GM23338 (cell line): ENCODE data around the gene S100A6. TPM values are rescaled to one million over a fixed set of nuclear protein-coding genes. Genes with fewer than 3 reads are reported as not detected.

Experiments
- ATAC-seq: fragments of 200-7000 bp; cut with Tn5 transposase; 3 replicates; pipeline ENCODE4 v1.9.1; 2020
- DNase-seq: peaks from one replicate; pipeline ENCODE4 v3.0.0-alpha.2; 2015; ENCODE audit warnings: low spot score
- H2AFZ ChIP-seq: fragments of 200-600 bp; sonication (generic); 2 replicates; pipeline ENCODE4 v1.8.0; 2016; ENCODE audit warnings: antibody characterized with exemption, mild to moderate bottlenecking, moderate library complexity
- H3F3A ChIP-seq: fragments of 200-600 bp; sonication (generic); replicated peaks from 2 replicates; pipeline ENCODE4 v1.8.0; 2017; ENCODE audit warnings: antibody characterized with exemption, mixed run types, low read depth
- H3K27ac ChIP-seq: fragments of 200-600 bp; sonication (generic); 2 replicates; pipeline ENCODE4 v1.6.1; 2016; ENCODE audit warnings: low read depth
- H3K27me3 ChIP-seq: fragments of 200-600 bp; sonication (generic); 2 replicates; pipeline ENCODE4 v1.8.0; 2016; ENCODE audit warnings: mild to moderate bottlenecking, mixed run types, moderate library complexity; ENCODE audit not compliant: insufficient read depth
- H3K36me3 ChIP-seq: fragments of 200-600 bp; sonication (generic); 2 replicates; pipeline ENCODE4 v1.8.0; 2016; ENCODE audit warnings: mild to moderate bottlenecking; ENCODE audit not compliant: insufficient read depth
- H3K4me1 ChIP-seq: fragments of 200-600 bp; sonication (generic); 2 replicates; pipeline ENCODE4 v1.8.0; 2016; ENCODE audit warnings: mild to moderate bottlenecking, moderate library complexity; ENCODE audit not compliant: insufficient read depth
- H3K4me2 ChIP-seq: fragments of 200-600 bp; sonication (generic); 2 replicates; pipeline ENCODE4 v1.7.1; 2017; ENCODE audit warnings: mixed run types
- H3K4me3 ChIP-seq: fragments of 200-600 bp; sonication (generic); 2 replicates; pipeline ENCODE4 v1.6.1; 2016; ENCODE audit warnings: mixed run types
- H3K79me2 ChIP-seq: fragments of 200-600 bp; sonication (generic); replicated peaks from 2 replicates; pipeline ENCODE4 v1.8.0; 2017; ENCODE audit warnings: mild to moderate bottlenecking; ENCODE audit not compliant: insufficient read depth
- H3K9me2 ChIP-seq: fragments of 200-600 bp; sonication (generic); 2 replicates; pipeline ENCODE4 v1.8.0; 2017; ENCODE audit not compliant: insufficient read depth
- H4K20me1 ChIP-seq: fragments of 200-600 bp; sonication (generic); replicated peaks from 2 replicates; pipeline ENCODE4 v1.8.0; 2017; ENCODE audit warnings: mild to moderate bottlenecking; ENCODE audit not compliant: insufficient read depth
- H3K27ac Mint-ChIP-seq: 2 replicates; pipeline ENCODE4 v1.8.0; 2020; ENCODE audit warnings: inconsistent platforms, mild to moderate bottlenecking, moderate library complexity, mixed read lengths
- H3K27me3 Mint-ChIP-seq: 3 replicates; pipeline ENCODE4 v1.8.0; 2022; ENCODE audit warnings: low read depth, mild to moderate bottlenecking, moderate library complexity, mixed read lengths, inconsistent platforms; ENCODE audit not compliant: insufficient read depth, poor library complexity
- H3K36me3 Mint-ChIP-seq: 3 replicates; pipeline ENCODE4 v1.8.0; 2021; ENCODE audit warnings: low read depth, mild to moderate bottlenecking, inconsistent platforms, moderate library complexity, mixed read lengths
- H3K4me1 Mint-ChIP-seq: 3 replicates; pipeline ENCODE4 v1.8.0; 2020; ENCODE audit warnings: mild to moderate bottlenecking, inconsistent platforms, mixed read lengths
- H3K4me3 Mint-ChIP-seq: 3 replicates; pipeline ENCODE4 v1.8.0; 2021; ENCODE audit warnings: moderate library complexity, mild to moderate bottlenecking, inconsistent platforms, mixed read lengths
- H3K9me3 Mint-ChIP-seq: 3 replicates; pipeline ENCODE4 v1.8.0; 2020; ENCODE audit warnings: moderate library complexity, mild to moderate bottlenecking, inconsistent platforms, mixed read lengths
- CREB1 ChIP-seq: fragments of 250-450 bp; sonication (Bioruptor Pico); IDR thresholded peaks from 2 replicates; pipeline ENCODE4 v1.5.0; 2020; ENCODE audit warnings: low read depth, mild to moderate bottlenecking, moderate library complexity
- EZH2 ChIP-seq: fragments of 200-600 bp; sonication (generic); IDR thresholded peaks from one replicate; pipeline ENCODE4 v1.8.0; 2017; ENCODE audit warnings: antibody characterized with exemption, mild to moderate bottlenecking, low read depth; ENCODE audit not compliant: unreplicated experiment
- EZH2phosphoT487 ChIP-seq: fragments of 200-600 bp; sonication (generic); IDR thresholded peaks from one replicate; pipeline ENCODE4 v1.8.1; 2018; ENCODE audit warnings: antibody characterized with exemption; ENCODE audit not compliant: unreplicated experiment
- NANOG ChIP-seq: IDR thresholded peaks from 2 replicates; pipeline ENCODE4 v1.6.1; 2016; ENCODE audit warnings: antibody characterized with exemption, borderline replicate concordance
- STAT1 ChIP-seq: IDR thresholded peaks from one replicate; pipeline ENCODE4 v1.6.1; 2016; ENCODE audit warnings: antibody characterized with exemption; ENCODE audit not compliant: unreplicated experiment
- ZNF331 ChIP-seq: fragments of 250-450 bp; sonication (Bioruptor Pico); IDR thresholded peaks from 2 replicates; pipeline ENCODE4 v1.5.0; 2020; ENCODE audit warnings: low read depth, mild to moderate bottlenecking, moderate library complexity
- polyA plus RNA-seq: library from polyadenylated mRNA; unstranded; fragments of >200 nt; fragmentation: Nextera tagmentation; extraction: Ambion mirVana; gene quantifications from 2 replicates; pipeline ENCODE4 v1.2.1, GENCODE V29; 2016
- total RNA-seq: library from RNA; depleted of rRNA; stranded (reverse); fragments of >200 nt; shearing (Covaris generic); gene quantifications from 2 replicates; pipeline ENCODE4 v1.2.3, GENCODE V29; 2014
- TF ChIP-seq, protein P1 (sequence below): fragments of 250-450 bp; sonication (Bioruptor Pico); IDR thresholded peaks from 2 replicates; pipeline ENCODE4 v1.5.0; 2020; ENCODE audit warnings: mild to moderate bottlenecking, moderate library complexity
- TF ChIP-seq, protein P2 (sequence below): IDR thresholded peaks from one replicate; pipeline ENCODE4 v1.6.1; 2018; ENCODE audit warnings: antibody characterized with exemption; ENCODE audit not compliant: unreplicated experiment
- TF ChIP-seq, protein P3 (sequence below), 2 experiments: fragments of 200-600 bp in 1 of 2; sonication (generic) in 1 of 2; conservative IDR thresholded peaks; 2 replicates each; pipeline versions ENCODE4 v1.5.1 to v1.6.1; 2016 to 2017; ENCODE audit warnings: antibody characterized with exemption in 2 of 2, low read depth in 2 of 2, mild to moderate bottlenecking in 2 of 2, moderate library complexity in 1 of 2

The S100A6 gene
- total and polyA plus RNA-seq, 2 experiments from 2014 or later, result 7.3 to 77.5 TPM

DNA sequence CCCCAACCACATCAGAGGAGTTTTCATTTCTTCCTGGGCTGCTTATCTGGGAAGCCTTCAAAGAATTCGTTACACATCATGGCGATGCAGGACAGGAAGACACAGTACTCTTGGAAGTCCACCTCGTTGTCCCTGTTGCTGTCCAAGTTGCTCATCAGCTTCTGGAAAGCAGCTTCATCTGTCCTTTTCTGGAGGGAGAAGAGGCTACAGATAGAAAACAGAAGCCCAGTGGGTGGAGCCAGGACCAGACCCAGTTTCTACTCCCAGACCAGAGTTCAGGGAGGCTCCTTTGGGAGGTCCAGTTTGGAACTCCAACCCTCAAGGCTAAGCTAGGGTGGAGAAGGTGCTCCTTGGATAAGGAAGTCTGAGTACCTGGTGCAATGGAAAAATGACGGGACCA, 7.9 kb upstream of the S100A6 start (continued):
- TF ChIP-seq, protein P1, sequence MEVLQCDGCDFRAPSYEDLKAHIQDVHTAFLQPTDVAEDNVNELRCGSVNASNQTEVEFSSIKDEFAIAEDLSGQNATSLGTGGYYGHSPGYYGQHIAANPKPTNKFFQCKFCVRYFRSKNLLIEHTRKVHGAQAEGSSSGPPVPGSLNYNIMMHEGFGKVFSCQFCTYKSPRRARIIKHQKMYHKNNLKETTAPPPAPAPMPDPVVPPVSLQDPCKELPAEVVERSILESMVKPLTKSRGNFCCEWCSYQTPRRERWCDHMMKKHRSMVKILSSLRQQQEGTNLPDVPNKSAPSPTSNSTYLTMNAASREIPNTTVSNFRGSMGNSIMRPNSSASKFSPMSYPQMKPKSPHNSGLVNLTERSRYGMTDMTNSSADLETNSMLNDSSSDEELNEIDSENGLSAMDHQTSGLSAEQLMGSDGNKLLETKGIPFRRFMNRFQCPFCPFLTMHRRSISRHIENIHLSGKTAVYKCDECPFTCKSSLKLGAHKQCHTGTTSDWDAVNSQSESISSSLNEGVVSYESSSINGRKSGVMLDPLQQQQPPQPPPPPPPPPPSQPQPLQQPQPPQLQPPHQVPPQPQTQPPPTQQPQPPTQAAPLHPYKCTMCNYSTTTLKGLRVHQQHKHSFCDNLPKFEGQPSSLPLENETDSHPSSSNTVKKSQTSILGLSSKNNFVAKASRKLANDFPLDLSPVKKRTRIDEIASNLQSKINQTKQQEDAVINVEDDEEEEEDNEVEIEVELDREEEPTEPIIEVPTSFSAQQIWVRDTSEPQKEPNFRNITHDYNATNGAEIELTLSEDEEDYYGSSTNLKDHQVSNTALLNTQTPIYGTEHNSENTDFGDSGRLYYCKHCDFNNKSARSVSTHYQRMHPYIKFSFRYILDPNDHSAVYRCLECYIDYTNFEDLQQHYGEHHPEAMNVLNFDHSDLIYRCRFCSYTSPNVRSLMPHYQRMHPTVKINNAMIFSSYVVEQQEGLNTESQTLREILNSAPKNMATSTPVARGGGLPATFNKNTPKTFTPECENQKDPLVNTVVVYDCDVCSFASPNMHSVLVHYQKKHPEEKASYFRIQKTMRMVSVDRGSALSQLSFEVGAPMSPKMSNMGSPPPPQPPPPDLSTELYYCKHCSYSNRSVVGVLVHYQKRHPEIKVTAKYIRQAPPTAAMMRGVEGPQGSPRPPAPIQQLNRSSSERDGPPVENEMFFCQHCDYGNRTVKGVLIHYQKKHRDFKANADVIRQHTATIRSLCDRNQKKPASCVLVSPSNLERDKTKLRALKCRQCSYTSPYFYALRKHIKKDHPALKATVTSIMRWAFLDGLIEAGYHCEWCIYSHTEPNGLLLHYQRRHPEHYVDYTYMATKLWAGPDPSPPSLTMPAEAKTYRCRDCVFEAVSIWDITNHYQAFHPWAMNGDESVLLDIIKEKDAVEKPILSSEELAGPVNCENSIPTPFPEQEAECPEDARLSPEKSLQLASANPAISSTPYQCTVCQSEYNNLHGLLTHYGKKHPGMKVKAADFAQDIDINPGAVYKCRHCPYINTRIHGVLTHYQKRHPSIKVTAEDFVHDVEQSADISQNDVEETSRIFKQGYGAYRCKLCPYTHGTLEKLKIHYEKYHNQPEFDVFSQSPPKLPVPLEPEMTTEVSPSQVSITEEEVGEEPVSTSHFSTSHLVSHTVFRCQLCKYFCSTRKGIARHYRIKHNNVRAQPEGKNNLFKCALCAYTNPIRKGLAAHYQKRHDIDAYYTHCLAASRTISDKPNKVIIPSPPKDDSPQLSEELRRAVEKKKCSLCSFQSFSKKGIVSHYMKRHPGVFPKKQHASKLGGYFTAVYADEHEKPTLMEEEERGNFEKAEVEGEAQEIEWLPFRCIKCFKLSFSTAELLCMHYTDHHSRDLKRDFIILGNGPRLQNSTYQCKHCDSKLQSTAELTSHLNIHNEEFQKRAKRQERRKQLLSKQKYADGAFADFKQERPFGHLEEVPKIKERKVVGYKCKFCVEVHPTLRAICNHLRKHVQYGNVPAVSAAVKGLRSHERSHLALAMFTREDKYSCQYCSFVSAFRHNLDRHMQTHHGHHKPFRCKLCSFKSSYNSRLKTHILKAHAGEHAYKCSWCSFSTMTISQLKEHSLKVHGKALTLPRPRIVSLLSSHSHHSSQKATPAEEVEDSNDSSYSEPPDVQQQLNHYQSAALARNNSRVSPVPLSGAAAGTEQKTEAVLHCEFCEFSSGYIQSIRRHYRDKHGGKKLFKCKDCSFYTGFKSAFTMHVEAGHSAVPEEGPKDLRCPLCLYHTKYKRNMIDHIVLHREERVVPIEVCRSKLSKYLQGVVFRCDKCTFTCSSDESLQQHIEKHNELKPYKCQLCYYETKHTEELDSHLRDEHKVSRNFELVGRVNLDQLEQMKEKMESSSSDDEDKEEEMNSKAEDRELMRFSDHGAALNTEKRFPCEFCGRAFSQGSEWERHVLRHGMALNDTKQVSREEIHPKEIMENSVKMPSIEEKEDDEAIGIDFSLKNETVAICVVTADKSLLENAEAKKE (CRISPR knock-in tag), result no peak

DNA sequence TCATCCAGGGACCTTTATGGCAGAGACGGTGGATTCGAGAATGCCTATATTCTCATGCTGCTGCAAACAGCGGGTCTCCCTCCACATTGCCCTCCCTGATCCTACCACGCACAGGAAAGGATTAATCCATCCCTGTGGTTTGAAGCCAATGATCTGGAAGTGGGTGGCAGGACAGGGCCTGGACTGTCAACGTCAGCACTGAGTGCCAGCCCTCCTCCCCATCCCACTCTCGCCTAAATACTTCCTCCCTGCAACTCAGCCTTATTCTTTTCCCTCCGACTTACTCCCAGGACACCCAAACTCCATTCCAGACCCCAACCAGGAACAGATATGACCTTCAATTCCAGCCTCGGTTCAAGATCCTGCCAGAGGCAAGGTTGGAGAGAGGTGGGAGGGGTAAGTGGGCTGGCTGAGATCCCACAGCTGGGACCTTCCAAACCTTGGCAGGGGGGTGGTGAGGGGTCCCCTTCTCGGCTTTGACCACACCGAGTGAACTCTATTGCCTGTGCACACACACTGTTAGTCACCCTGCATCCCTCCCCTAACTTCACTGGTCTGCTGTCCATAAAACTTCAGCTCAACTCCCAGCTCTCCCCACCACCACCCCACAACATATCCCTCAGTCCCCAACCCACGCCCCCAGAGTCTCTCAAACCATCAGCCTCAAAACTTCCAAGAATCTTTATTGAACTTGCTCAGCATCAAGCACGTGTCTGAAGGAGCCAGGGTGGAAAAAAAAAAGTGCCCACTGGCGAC, 7.3 kb upstream of the S100A6 start:
- H3F3A ChIP-seq, result no peaks in the 10 kb centered on the region
- H3K27me3 ChIP-seq, result no peaks in the 10 kb centered on the region
- no peak overlapping the region for H2AFZ ChIP-seq
- no peaks in the 10 kb centered on the region for H4K20me1 ChIP-seq
- no peak overlapping the region for H3K4me3 ChIP-seq
- H3K36me3 ChIP-seq, result no peaks in the 10 kb centered on the region
- no peaks in the 10 kb centered on the region for H3K36me3 Mint-ChIP-seq
- H3K9me3 Mint-ChIP-seq, result no peaks in the 10 kb centered on the region; the same call in 2 of the 3 replicates
- peaks cover 14% of the 10 kb centered on the region for H3K27me3 Mint-ChIP-seq
- no peak overlapping the region for H3K4me2 ChIP-seq
- DNase-seq (no peak), ATAC-seq (no peak)
- peaks cover 39% of the 10 kb centered on the region for H3K4me1 Mint-ChIP-seq
- H3K79me2 ChIP-seq, result no peaks in the 10 kb centered on the region
- H3K27ac ChIP-seq, result no peak overlapping the region
- peaks cover 24% of the 10 kb centered on the region for H3K4me1 ChIP-seq
- H3K9me2 ChIP-seq, result peaks cover 6% of the 10 kb centered on the region; the same call in 1 of the 2 replicates
- no peak overlapping the region for H3K27ac Mint-ChIP-seq
- H3K4me3 Mint-ChIP-seq, result no peak overlapping the region
- TF ChIP-seq STAT1 (no peak), EZH2 (no peak), CREB1 (CRISPR knock-in tag) (no peak), NANOG (no peak), EZH2phosphoT487 (no peak), ZNF331 (CRISPR knock-in tag) (no peak)
- TF ChIP-seq, protein P2, sequence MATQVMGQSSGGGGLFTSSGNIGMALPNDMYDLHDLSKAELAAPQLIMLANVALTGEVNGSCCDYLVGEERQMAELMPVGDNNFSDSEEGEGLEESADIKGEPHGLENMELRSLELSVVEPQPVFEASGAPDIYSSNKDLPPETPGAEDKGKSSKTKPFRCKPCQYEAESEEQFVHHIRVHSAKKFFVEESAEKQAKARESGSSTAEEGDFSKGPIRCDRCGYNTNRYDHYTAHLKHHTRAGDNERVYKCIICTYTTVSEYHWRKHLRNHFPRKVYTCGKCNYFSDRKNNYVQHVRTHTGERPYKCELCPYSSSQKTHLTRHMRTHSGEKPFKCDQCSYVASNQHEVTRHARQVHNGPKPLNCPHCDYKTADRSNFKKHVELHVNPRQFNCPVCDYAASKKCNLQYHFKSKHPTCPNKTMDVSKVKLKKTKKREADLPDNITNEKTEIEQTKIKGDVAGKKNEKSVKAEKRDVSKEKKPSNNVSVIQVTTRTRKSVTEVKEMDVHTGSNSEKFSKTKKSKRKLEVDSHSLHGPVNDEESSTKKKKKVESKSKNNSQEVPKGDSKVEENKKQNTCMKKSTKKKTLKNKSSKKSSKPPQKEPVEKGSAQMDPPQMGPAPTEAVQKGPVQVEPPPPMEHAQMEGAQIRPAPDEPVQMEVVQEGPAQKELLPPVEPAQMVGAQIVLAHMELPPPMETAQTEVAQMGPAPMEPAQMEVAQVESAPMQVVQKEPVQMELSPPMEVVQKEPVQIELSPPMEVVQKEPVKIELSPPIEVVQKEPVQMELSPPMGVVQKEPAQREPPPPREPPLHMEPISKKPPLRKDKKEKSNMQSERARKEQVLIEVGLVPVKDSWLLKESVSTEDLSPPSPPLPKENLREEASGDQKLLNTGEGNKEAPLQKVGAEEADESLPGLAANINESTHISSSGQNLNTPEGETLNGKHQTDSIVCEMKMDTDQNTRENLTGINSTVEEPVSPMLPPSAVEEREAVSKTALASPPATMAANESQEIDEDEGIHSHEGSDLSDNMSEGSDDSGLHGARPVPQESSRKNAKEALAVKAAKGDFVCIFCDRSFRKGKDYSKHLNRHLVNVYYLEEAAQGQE, result no peak
- TF ChIP-seq, protein P3, sequence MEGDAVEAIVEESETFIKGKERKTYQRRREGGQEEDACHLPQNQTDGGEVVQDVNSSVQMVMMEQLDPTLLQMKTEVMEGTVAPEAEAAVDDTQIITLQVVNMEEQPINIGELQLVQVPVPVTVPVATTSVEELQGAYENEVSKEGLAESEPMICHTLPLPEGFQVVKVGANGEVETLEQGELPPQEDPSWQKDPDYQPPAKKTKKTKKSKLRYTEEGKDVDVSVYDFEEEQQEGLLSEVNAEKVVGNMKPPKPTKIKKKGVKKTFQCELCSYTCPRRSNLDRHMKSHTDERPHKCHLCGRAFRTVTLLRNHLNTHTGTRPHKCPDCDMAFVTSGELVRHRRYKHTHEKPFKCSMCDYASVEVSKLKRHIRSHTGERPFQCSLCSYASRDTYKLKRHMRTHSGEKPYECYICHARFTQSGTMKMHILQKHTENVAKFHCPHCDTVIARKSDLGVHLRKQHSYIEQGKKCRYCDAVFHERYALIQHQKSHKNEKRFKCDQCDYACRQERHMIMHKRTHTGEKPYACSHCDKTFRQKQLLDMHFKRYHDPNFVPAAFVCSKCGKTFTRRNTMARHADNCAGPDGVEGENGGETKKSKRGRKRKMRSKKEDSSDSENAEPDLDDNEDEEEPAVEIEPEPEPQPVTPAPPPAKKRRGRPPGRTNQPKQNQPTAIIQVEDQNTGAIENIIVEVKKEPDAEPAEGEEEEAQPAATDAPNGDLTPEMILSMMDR (conservative IDR thresholded peaks at IDR 0.05; ENCODE audit: low read depth in 2 of 2), result no peak
